Keratinocyte (primary cell): ENCODE measurements around the gene NEIL1. TPM values are rescaled to one million over a fixed set of nuclear protein-coding genes. Genes with fewer than 3 reads are reported as not detected.

Source experiments
- DNase-seq: peaks from one replicate; pipeline ENCODE4 v3.0.0-alpha.2; 2011; ENCODE audit warnings: low read depth, missing footprints, low spot score
- FAIRE-seq: peaks from 2 replicates; lab custom pipeline; 2011; peaks lifted over from hg19 to GRCh38; lab: Jason Lieb, UNC
- H2AFZ ChIP-seq: 2 replicates; pipeline ENCODE4 v1.6.0; 2012; ENCODE audit warnings: low read length, control low read depth, inconsistent platforms; ENCODE audit not compliant: control insufficient read depth
- H3K27ac ChIP-seq: 2 replicates; pipeline ENCODE4 v1.5.1; 2011; ENCODE audit warnings: low read length; ENCODE audit not compliant: control insufficient read depth, insufficient read depth
- H3K27me3 ChIP-seq: 3 replicates; pipeline ENCODE4 v1.6.0; 2011; ENCODE audit warnings: low read length; ENCODE audit not compliant: control insufficient read depth, insufficient read depth; ENCODE audit errors: extremely low read depth
- H3K36me3 ChIP-seq, 2 experiments: 2 replicates in 1 of 2; 3 replicates in 1 of 2; pipeline ENCODE4 v1.5.1; 2011; ENCODE audit warnings: low read length in 2 of 2, mild to moderate bottlenecking in 1 of 2; ENCODE audit not compliant: control insufficient read depth in 2 of 2, insufficient read depth in 2 of 2; ENCODE audit errors: extremely low read depth in 1 of 2
- H3K4me1 ChIP-seq: 3 replicates; pipeline ENCODE4 v1.5.1; 2011; ENCODE audit warnings: low read length; ENCODE audit not compliant: control insufficient read depth, insufficient read depth; ENCODE audit errors: extremely low read depth
- H3K4me2 ChIP-seq: 3 replicates; pipeline ENCODE4 v1.6.0; 2011; ENCODE audit warnings: low read depth, low read length; ENCODE audit not compliant: control insufficient read depth, insufficient read depth; ENCODE audit errors: extremely low read depth
- H3K4me3 ChIP-seq, 3 experiments: fragments of 200-600 bp in 1 of 3; sonication (generic) in 1 of 3; 2 replicates in 2 of 3; 3 replicates in 1 of 3; pipeline ENCODE4 v1.5.1; 2011 to 2016; ENCODE audit warnings: low read length in 3 of 3, mild to moderate bottlenecking in 3 of 3, control low read depth in 2 of 3, inconsistent platforms in 1 of 3, low read depth in 1 of 3, mixed read lengths in 1 of 3, mixed run types in 1 of 3, moderate library complexity in 1 of 3; ENCODE audit not compliant: control insufficient read depth in 2 of 3, insufficient read depth in 2 of 3; ENCODE audit errors: extremely low read depth in 1 of 3
- H3K79me2 ChIP-seq: 2 replicates; pipeline ENCODE4 v1.6.0; 2012; ENCODE audit warnings: low read length; ENCODE audit not compliant: control insufficient read depth, insufficient read depth
- H3K9ac ChIP-seq: 3 replicates; pipeline ENCODE4 v1.6.0; 2011; ENCODE audit warnings: low read length; ENCODE audit not compliant: control insufficient read depth, insufficient read depth; ENCODE audit errors: extremely low read depth
- H3K9me1 ChIP-seq: 3 replicates; pipeline ENCODE4 v1.6.0; 2011; ENCODE audit warnings: low read length; ENCODE audit not compliant: control insufficient read depth, insufficient read depth; ENCODE audit errors: extremely low read depth
- H3K9me3 ChIP-seq: 2 replicates; pipeline ENCODE4 v1.5.1; 2012; ENCODE audit warnings: low read depth, low read length; ENCODE audit not compliant: control insufficient read depth
- H4K20me1 ChIP-seq: 3 replicates; pipeline ENCODE4 v1.6.0; 2011; ENCODE audit warnings: low read length; ENCODE audit not compliant: control insufficient read depth, insufficient read depth; ENCODE audit errors: extremely low read depth
- EZH2 ChIP-seq: IDR thresholded peaks from one replicate; pipeline ENCODE4 v1.6.1; 2012; ENCODE audit warnings: inconsistent platforms, mild to moderate bottlenecking, low read length, moderate library complexity
- dilution Hi-C: fragments of 300-500 bp; cut with MboI; formaldehyde crosslinking; loops from one replicate; pipeline ENCODE4 v1.7.0; 2020; ENCODE audit warnings: low sequenced_read_pairs; ENCODE audit not compliant: extremely low pct_ligation_motif_present
- polyA plus RNA-seq, 5 experiments: library from polyadenylated mRNA; depleted of rRNA in 3 of 5; stranded (reverse) in 3 of 5; stranded (forward) in 1 of 5; unstranded in 1 of 5; fragments of >200 nt; gene quantifications; 1 replicate in 1 of 5; 2 replicates in 3 of 5; 3 replicates in 1 of 5; pipeline versions ENCODE4 v1.2.1 to v1.2.3, GENCODE V29; 2011 to 2012; ENCODE audit warnings: missing spikeins in 2 of 5, low read depth in 1 of 5, low replicate concordance in 1 of 5
- TF ChIP-seq, protein P1 (sequence below), 3 experiments: IDR thresholded peaks in 1 of 3; conservative IDR thresholded peaks in 1 of 3; optimal IDR thresholded peaks in 1 of 3; 2 replicates in 2 of 3; 3 replicates in 1 of 3; pipeline versions ENCODE3 to v1.5.1; 2011; ENCODE audit warnings: low read length in 3 of 3, mild to moderate bottlenecking in 3 of 3, moderate library complexity in 2 of 3, control low read depth in 1 of 3, inconsistent platforms in 1 of 3; ENCODE audit not compliant: insufficient read depth in 2 of 3; ENCODE audit errors: extremely low read depth in 1 of 3

The NEIL1 gene
- polyA plus RNA-seq, 1 donor (not counting 4 experiments of a cell fraction or from before 2014, with no cell fraction given): 5.5 TPM

DNA sequence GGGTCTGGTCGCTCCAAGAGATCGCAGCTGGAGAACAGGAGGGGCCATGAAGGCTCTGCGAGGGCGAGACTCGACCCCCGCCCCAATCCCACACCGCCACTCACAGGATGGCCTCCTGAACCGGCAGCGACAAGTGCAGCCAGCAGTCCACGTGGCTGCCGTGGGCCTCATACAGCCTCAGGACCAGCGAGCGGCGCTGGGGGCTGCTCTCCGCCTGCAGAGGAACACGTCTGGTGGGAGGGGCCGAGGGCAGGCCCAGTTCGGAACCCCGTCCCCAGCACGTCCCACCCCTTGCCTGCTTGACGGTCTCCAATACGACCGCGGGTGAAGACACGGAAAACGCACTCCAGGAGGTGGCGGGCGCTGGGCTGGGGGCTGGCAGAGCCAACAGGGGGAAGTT lies 9.2 kb downstream of the NEIL1 start:
- no peaks in the 10 kb centered on the region for H3K9me1 ChIP-seq
- H3K4me2 ChIP-seq: no peak overlapping the region
- dilution Hi-C loops: no loop called here
- no peak for FAIRE-seq
- no peak overlapping the region for H3K27ac ChIP-seq
- DNase-seq: no peak
- no peaks in the 10 kb centered on the region for H3K27me3 ChIP-seq
- H3K36me3 ChIP-seq: peaks cover 13 to 34% of the 10 kb centered on the region in 2 experiments
- H2AFZ ChIP-seq: no peak overlapping the region
- H3K9ac ChIP-seq: no peak overlapping the region
- H3K4me3 ChIP-seq: no peak overlapping the region
- no peaks in the 10 kb centered on the region for H4K20me1 ChIP-seq
- H3K79me2 ChIP-seq: no peaks in the 10 kb centered on the region
- TF ChIP-seq, protein P1, sequence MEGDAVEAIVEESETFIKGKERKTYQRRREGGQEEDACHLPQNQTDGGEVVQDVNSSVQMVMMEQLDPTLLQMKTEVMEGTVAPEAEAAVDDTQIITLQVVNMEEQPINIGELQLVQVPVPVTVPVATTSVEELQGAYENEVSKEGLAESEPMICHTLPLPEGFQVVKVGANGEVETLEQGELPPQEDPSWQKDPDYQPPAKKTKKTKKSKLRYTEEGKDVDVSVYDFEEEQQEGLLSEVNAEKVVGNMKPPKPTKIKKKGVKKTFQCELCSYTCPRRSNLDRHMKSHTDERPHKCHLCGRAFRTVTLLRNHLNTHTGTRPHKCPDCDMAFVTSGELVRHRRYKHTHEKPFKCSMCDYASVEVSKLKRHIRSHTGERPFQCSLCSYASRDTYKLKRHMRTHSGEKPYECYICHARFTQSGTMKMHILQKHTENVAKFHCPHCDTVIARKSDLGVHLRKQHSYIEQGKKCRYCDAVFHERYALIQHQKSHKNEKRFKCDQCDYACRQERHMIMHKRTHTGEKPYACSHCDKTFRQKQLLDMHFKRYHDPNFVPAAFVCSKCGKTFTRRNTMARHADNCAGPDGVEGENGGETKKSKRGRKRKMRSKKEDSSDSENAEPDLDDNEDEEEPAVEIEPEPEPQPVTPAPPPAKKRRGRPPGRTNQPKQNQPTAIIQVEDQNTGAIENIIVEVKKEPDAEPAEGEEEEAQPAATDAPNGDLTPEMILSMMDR (optimal IDR thresholded peaks at IDR 0.05 in 1 of 3, IDR thresholded peaks at IDR 0.05 in 1 of 3, conservative IDR thresholded peaks at IDR 0.05 in 1 of 3; ENCODE audit: extremely low read depth in 1 of 3, insufficient read depth in 2 of 3, low read length in 3 of 3): no peak
- no peak for TF ChIP-seq EZH2
- H3K4me1 ChIP-seq: no peaks in the 10 kb centered on the region
- H3K9me3 ChIP-seq: no peaks in the 10 kb centered on the region

DNA sequence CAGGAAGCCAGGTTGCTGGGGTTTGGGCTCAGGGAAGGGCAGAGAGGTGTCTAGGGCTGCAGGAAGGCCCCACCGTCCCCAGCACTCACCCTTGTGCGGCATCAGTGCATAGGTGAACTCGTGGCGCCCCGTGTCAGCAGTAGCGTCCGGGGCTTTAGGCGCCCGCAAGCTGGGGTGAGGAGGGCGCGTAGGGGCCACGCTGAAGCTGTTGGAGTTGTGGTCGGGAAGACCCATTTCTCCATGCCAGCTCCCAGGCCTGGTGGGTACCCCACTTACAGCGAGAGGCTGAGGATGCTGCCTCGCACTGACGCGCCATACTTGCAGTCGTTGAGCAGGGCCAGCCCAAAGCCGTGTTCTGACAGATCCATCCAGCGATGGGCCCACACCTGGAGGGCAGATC lies 9.7 kb downstream of the NEIL1 start:
- Histone ChIP-seq H3K27ac (no peak overlapping the region), H4K20me1 (no peaks in the 10 kb centered on the region), H3K4me3 (no peak overlapping the region), H3K36me3 (peaks cover 18 to 36% of the 10 kb centered on the region in 2 experiments), H3K4me2 (no peak overlapping the region), H2AFZ (no peak overlapping the region), H3K4me1 (no peaks in the 10 kb centered on the region), H3K27me3 (no peaks in the 10 kb centered on the region), H3K9me1 (no peaks in the 10 kb centered on the region), H3K9me3 (no peaks in the 10 kb centered on the region), H3K9ac (no peak overlapping the region), H3K79me2 (no peaks in the 10 kb centered on the region)
- DNase-seq (no peak), FAIRE-seq (no peak)
- no peak for TF ChIP-seq EZH2
- TF ChIP-seq, protein P1 (optimal IDR thresholded peaks at IDR 0.05 in 1 of 3, IDR thresholded peaks at IDR 0.05 in 1 of 3, conservative IDR thresholded peaks at IDR 0.05 in 1 of 3; ENCODE audit: extremely low read depth in 1 of 3, insufficient read depth in 2 of 3, low read length in 3 of 3): no peak
- dilution Hi-C loops: no loop called here
